Stomach smooth muscle (tissue), 2 donors: ENCODE results near the gene C20orf144.

Source experiments
- H3K27ac ChIP-seq: one replicate; pipeline ENCODE4 v1.7.0; 2013; ENCODE audit warnings: mild to moderate bottlenecking, low read length, inconsistent platforms
- H3K27me3 ChIP-seq, 2 donors: one replicate each; pipeline ENCODE4 v1.7.0; 2013; ENCODE audit warnings: low read length in 2 of 2; ENCODE audit not compliant: insufficient read depth in 2 of 2, control insufficient read depth in 1 of 2
- H3K36me3 ChIP-seq, 2 donors: one replicate each; pipeline ENCODE4 v1.7.0; 2013; ENCODE audit warnings: low read length in 2 of 2; ENCODE audit not compliant: control insufficient read depth in 2 of 2, insufficient read depth in 2 of 2
- H3K4me1 ChIP-seq: one replicate; pipeline ENCODE4 v1.7.0; 2013; ENCODE audit warnings: low read length; ENCODE audit not compliant: control insufficient read depth, insufficient read depth
- H3K4me3 ChIP-seq, 2 donors: one replicate each; pipeline ENCODE4 v1.7.0; 2013; ENCODE audit warnings: low read length in 2 of 2
- H3K9ac ChIP-seq, 2 donors: one replicate each; pipeline ENCODE4 v1.7.0; 2013; ENCODE audit warnings: low read length in 2 of 2, mild to moderate bottlenecking in 1 of 2
- H3K9me3 ChIP-seq, 2 donors: one replicate each; pipeline ENCODE4 v1.7.0; 2013; ENCODE audit warnings: low read length in 2 of 2; ENCODE audit not compliant: control insufficient read depth in 2 of 2
- donor health status: healthy.
- donor health status: Pancreatic carcinoma.

C20orf144 gene

GRCh38 chr20:33672426-33673113 is 10.4 kb downstream of the C20orf144 start:
- H3K4me1 ChIP-seq: peaks cover 59% of the 10 kb centered on the region
- peak overlapping the region; percentile 63 to 81 for H3K4me3 ChIP-seq
- peak overlapping the region; percentile 80 for H3K27ac ChIP-seq
- H3K27me3 ChIP-seq: no peaks in the 10 kb centered on the region
- H3K36me3 ChIP-seq: peaks cover 10 to 15% of the 10 kb centered on the region in 2 donors
- no peaks in the 10 kb centered on the region for H3K9me3 ChIP-seq
- peak overlapping the region; percentile 82 to 83 for H3K9ac ChIP-seq

- H3K4me3 ChIP-seq: peak overlapping the region; percentile 63 to 81
- H3K9me3 ChIP-seq: no peaks in the 10 kb centered on the region
- peak overlapping the region; percentile 82 to 83 for H3K9ac ChIP-seq
- H3K36me3 ChIP-seq: peaks cover 10 to 15% of the 10 kb centered on the region in 2 donors
- H3K4me1 ChIP-seq: peaks cover 54% of the 10 kb centered on the region
- H3K27me3 ChIP-seq: no peaks in the 10 kb centered on the region
- peak overlapping the region; percentile 80 for H3K27ac ChIP-seq
These were observed 10.9 kb downstream of the C20orf144 start for GRCh38 chr20:33673114-33673409.

GRCh38 chr20:33673410-33674293 is 11.5 kb downstream of the C20orf144 start:
- H3K27me3 ChIP-seq: no peaks in the 10 kb centered on the region
- peak overlapping the region; percentile 63 to 81 for H3K4me3 ChIP-seq
- H3K36me3 ChIP-seq: peaks cover 9 to 15% of the 10 kb centered on the region in 2 donors
- H3K27ac ChIP-seq: peak overlapping the region; percentile 80
- no peaks in the 10 kb centered on the region for H3K9me3 ChIP-seq
- peaks cover 49% of the 10 kb centered on the region for H3K4me1 ChIP-seq
- peak overlapping the region; percentile 82 to 83 for H3K9ac ChIP-seq

DNA sequence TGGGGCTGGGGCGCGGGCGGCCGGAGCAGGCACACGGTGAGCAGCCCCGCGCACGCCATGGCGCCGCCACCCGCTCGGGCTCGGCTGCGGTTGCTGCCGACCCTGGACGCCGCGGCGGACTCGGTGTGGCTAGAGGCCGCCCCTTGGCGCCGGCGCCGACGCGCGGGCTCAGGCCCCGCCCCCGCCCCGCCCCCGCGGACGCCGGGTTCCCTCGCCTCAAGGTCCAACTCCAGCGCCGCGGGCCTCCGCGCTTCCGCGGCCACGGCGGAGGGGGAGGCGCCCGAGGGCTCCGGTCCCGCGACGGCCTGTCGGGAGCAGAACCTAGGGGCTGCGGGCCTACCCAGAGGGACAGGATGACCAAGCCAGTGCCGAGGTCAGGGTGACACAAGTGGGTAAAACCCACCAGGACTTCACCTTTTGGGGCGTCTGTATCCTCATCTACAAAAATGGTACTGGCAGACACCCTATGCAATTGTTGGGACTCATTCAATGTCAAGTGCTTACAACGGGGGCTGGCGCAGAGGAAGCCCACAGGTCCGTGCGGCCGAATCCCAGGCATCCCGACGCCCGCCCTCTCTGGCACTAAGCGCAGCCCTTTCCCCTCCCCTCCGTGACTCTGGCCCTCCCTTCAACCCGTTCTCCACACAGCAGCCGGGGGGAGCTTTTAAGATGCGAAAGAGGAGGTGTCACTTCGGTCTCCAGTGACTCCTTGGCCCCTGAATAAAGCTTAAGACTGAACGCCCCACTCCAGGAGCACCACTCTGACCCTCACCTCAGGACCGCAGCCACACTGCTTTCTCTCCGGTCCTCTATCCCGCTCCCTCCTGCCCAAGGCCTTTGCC is 12.4 kb downstream of the C20orf144 start, which contains the start of gene NECAB3:
TSS of gene NECAB3 (minus strand) at position 135 of the 842 bp plus-strand sequence. CDS start at position 59, 76 bp downstream.
- H3K4me1 ChIP-seq: peaks cover 52% of the 10 kb centered on the region
- H3K4me3 ChIP-seq: peak within 1 kb of the TSS; percentile 70 to 81
- H3K27ac ChIP-seq: peak within 1 kb of the TSS; percentile 97
- H3K9ac ChIP-seq: peak within 1 kb of the TSS; percentile 82 to 83
- no peaks in the 10 kb centered on the region for H3K27me3 ChIP-seq
- no peaks in the 10 kb centered on the region for H3K9me3 ChIP-seq
- peaks cover 3 to 10% of the 10 kb centered on the region in 2 donors for H3K36me3 ChIP-seq

- Histone ChIP-seq H3K9ac (peak overlapping the region; percentile 70 to 79), H3K4me1 (peaks cover 54% of the 10 kb centered on the region), H3K36me3 (peaks cover 3 to 10% of the 10 kb centered on the region in 2 donors), H3K9me3 (no peaks in the 10 kb centered on the region), H3K4me3 (peak overlapping the region; percentile 70 to 81), H3K27ac (peak overlapping the region; percentile 97), H3K27me3 (no peaks in the 10 kb centered on the region)
These were observed 13.2 kb downstream of the C20orf144 start for GRCh38 chr20:33675136-33675959.

DNA sequence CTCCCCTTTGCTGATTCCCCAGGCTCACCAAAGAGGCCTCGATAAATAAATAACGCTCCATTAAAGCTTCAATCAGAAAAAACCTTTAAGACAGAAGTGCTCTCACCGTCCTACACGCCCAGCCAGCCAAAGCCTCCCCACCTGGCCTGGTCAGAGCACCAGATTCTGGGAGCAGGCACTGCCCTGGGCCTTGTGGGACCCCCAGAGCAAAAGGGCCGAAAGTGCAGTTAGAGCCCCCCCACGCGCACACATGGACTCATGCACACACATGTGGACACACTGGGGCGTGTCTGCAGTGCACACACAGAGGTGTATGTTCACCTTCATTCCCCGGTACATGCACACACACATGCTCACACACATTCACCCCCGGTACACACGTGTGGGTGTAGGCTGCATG is 14.0 kb downstream of the C20orf144 start:
- peak overlapping the region; percentile 70 to 79 for H3K9ac ChIP-seq
- no peaks in the 10 kb centered on the region for H3K27me3 ChIP-seq
- H3K4me3 ChIP-seq: peak overlapping the region in 1 of 2 donors; percentile 15
- peaks cover 52% of the 10 kb centered on the region for H3K4me1 ChIP-seq
- peak overlapping the region; percentile 97 for H3K27ac ChIP-seq
- H3K9me3 ChIP-seq: no peaks in the 10 kb centered on the region
- peaks cover 0 to 6% of the 10 kb centered on the region in 2 donors for H3K36me3 ChIP-seq

GRCh38 chr20:33676652-33677645 is 14.8 kb downstream of the C20orf144 start:
- peaks cover 50% of the 10 kb centered on the region for H3K4me1 ChIP-seq
- no peaks in the 10 kb centered on the region for H3K9me3 ChIP-seq
- peak overlapping the region; percentile 97 for H3K27ac ChIP-seq
- no peak overlapping the region for H3K4me3 ChIP-seq
- no peak overlapping the region for H3K9ac ChIP-seq
- H3K27me3 ChIP-seq: no peaks in the 10 kb centered on the region
- H3K36me3 ChIP-seq: no peaks in the 10 kb centered on the region

DNA sequence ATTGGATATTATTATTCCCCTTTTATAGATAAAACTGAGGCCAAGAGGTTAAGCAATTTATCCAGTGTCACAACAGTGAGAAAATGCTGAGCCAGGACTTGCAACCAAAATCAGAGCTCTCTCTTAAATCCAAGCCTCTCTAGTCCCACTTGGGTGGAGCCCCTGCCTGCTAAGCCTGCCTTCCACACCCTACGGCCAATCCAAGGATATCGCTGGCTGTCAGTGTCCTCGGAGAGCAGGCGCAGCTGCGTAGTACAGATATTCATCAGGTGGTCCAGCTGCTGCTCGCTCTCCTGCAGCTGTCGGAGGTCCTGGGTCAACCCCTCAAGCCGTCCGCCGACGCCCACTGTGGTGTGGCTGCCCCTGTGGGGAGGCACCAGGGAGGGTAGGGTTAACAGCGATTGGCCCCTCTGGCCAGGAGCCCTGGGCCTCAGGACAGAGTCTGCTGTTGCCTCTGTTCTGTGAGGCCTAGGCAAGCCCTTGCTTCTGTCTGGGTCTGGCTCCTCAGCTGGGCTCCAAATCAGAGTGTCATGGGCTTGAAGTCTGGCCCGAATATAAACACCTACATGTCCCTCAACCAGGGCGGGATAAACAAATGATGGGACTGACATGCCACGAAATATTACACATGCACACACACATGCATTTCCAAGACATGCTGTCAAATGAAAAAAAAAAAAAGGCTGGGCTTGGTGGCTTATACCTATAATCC is 16.0 kb downstream of the C20orf144 start:
- H3K27me3 ChIP-seq: no peaks in the 10 kb centered on the region
- no peak overlapping the region for H3K9ac ChIP-seq
- peaks cover 38% of the 10 kb centered on the region for H3K4me1 ChIP-seq
- no peaks in the 10 kb centered on the region for H3K9me3 ChIP-seq
- H3K36me3 ChIP-seq: no peaks in the 10 kb centered on the region
- no peak overlapping the region for H3K4me3 ChIP-seq
- no peak overlapping the region for H3K27ac ChIP-seq
